Osteocyte (in vitro differentiated cells): ENCODE data around the gene CYB5D1. TPM values are rescaled to one million over a fixed set of nuclear protein-coding genes. Genes with fewer than 3 reads are reported as not detected.

Experiments
- DNase-seq: peaks from one replicate; pipeline ENCODE4 v3.0.0; 2021; ENCODE audit warnings: mixed read lengths; ENCODE audit not compliant: unreplicated experiment; ENCODE audit errors: extremely low spot score
- H3K27ac Mint-ChIP-seq: one replicate; pipeline ENCODE4 v1.8.0; 2021; ENCODE audit warnings: mild to moderate bottlenecking, mixed read lengths; ENCODE audit not compliant: unreplicated experiment
- H3K27me3 Mint-ChIP-seq: one replicate; pipeline ENCODE4 v1.8.0; 2021; ENCODE audit warnings: mixed read lengths; ENCODE audit not compliant: unreplicated experiment
- H3K36me3 Mint-ChIP-seq: one replicate; pipeline ENCODE4 v1.8.0; 2021; ENCODE audit warnings: mixed read lengths; ENCODE audit not compliant: unreplicated experiment
- H3K4me1 Mint-ChIP-seq: one replicate; pipeline ENCODE4 v1.8.0; 2021; ENCODE audit warnings: mixed read lengths; ENCODE audit not compliant: unreplicated experiment
- H3K4me3 Mint-ChIP-seq: one replicate; pipeline ENCODE4 v1.8.0; 2021; ENCODE audit warnings: mild to moderate bottlenecking, moderate library complexity, mixed read lengths; ENCODE audit not compliant: unreplicated experiment
- H3K9me3 Mint-ChIP-seq: one replicate; pipeline ENCODE4 v1.8.0; 2021; ENCODE audit warnings: mixed read lengths; ENCODE audit not compliant: unreplicated experiment
- CTCF ChIP-seq: fragments of 200-600 bp; sonication (generic); IDR thresholded peaks from 2 replicates; pipeline ENCODE4 v1.5.0; 2021; ENCODE audit warnings: antibody characterized with exemption, mild to moderate bottlenecking, moderate library complexity
- total RNA-seq: library from RNA; stranded (reverse); gene quantifications from 2 replicates; pipeline ENCODE4 v1.2.1, GENCODE V29; 2021

Gene CYB5D1
- total RNA-seq, 1 donor from 2014 or later: 8.5 TPM

- H3K27me3 Mint-ChIP-seq: no peaks in the 10 kb centered on the region
- DNase-seq: no peak
- H3K9me3 Mint-ChIP-seq: no peaks in the 10 kb centered on the region
- no peaks in the 10 kb centered on the region for H3K4me1 Mint-ChIP-seq
- peaks cover 63% of the 10 kb centered on the region for H3K36me3 Mint-ChIP-seq
- no peak overlapping the region for H3K4me3 Mint-ChIP-seq
- TF ChIP-seq CTCF: no peak
- H3K27ac Mint-ChIP-seq: no peak overlapping the region
Observed at GRCh38 chr17:7909089-7909488, 51.3 kb downstream of the CYB5D1 start.

- Mint-ChIP-seq H3K4me1 (peaks cover 8% of the 10 kb centered on the region), H3K27me3 (no peaks in the 10 kb centered on the region), H3K9me3 (no peaks in the 10 kb centered on the region), H3K36me3 (peaks cover 53% of the 10 kb centered on the region), H3K4me3 (no peak overlapping the region), H3K27ac (no peak overlapping the region)
- no peak for TF ChIP-seq CTCF
- no peak for DNase-seq
Observed at GRCh38 chr17:7910281-7910680, 52.5 kb downstream of the CYB5D1 start.

- H3K4me3 Mint-ChIP-seq: no peak overlapping the region
- H3K27ac Mint-ChIP-seq: no peak overlapping the region
- H3K4me1 Mint-ChIP-seq: peaks cover 13% of the 10 kb centered on the region
Observed at GRCh38 chr17:7910711-7911110, 52.9 kb downstream of the CYB5D1 start.

GRCh38 chr17:7911116-7911515, 53.3 kb downstream of the CYB5D1 start:
- Mint-ChIP-seq H3K9me3 (no peaks in the 10 kb centered on the region), H3K4me1 (peaks cover 13% of the 10 kb centered on the region), H3K36me3 (peaks cover 44% of the 10 kb centered on the region), H3K27ac (no peak overlapping the region), H3K27me3 (no peaks in the 10 kb centered on the region), H3K4me3 (no peak overlapping the region)
- no peak for TF ChIP-seq CTCF
- DNase-seq: no peak

More at GRCh38 chr17:7910711-7911110, 52.9 kb downstream of the CYB5D1 start:
- TF ChIP-seq CTCF: no peak
- DNase-seq: no peak
- Mint-ChIP-seq H3K36me3 (peaks cover 48% of the 10 kb centered on the region), H3K27me3 (no peaks in the 10 kb centered on the region), H3K9me3 (no peaks in the 10 kb centered on the region)

Other genes starting within 250 kb of the CYB5D1 start
- 48.7 and 50.7 TPM in 2 replicates for gene FXR2, start 243.1 kb upstream of the CYB5D1 start, total RNA-seq
- gene SAT2, start 230.2 kb upstream of the CYB5D1 start, total RNA-seq: 134 and 135 TPM in 2 replicates
- 0.97 and 1.4 TPM in 2 replicates for gene SHBG, start 227.9 kb upstream of the CYB5D1 start, total RNA-seq
- 2.4 and 3.0 TPM in 2 replicates for gene ATP1B2, start 207.1 kb upstream of the CYB5D1 start, total RNA-seq
- gene TP53, start 170.5 kb upstream of the CYB5D1 start, total RNA-seq: 98.7 and 99.5 TPM in 2 replicates
- 11.8 and 13.4 TPM in 2 replicates for gene WRAP53, start 169.5 kb upstream of the CYB5D1 start, total RNA-seq
- 12.3 and 12.7 TPM in 2 replicates for gene EFNB3, start 152.8 kb upstream of the CYB5D1 start, total RNA-seq
- 0.03 and 0.05 TPM in 2 replicates for gene DNAH2, start 140.3 kb upstream of the CYB5D1 start, total RNA-seq
- gene KDM6B, start 23.8 kb upstream of the CYB5D1 start, total RNA-seq: 52.9 and 53.7 TPM in 2 replicates
- gene TMEM88, start 2.9 kb upstream of the CYB5D1 start, total RNA-seq: 3.4 TPM in 2 replicates
- 65.8 and 66.2 TPM in 2 replicates for gene NAA38, start 444 bp upstream of the CYB5D1 start, total RNA-seq
- 196 and 206 TPM in 2 replicates for gene CHD3, start 30.8 kb downstream of the CYB5D1 start, total RNA-seq
- gene RNF227, start 58.3 kb downstream of the CYB5D1 start, total RNA-seq: 2.3 and 3.0 TPM in 2 replicates
- gene KCNAB3, start 71.9 kb downstream of the CYB5D1 start, total RNA-seq: 2.6 and 3.7 TPM in 2 replicates
- 122 and 127 TPM in 2 replicates for gene TRAPPC1, start 73.9 kb downstream of the CYB5D1 start, total RNA-seq
- gene CNTROB, start 74.2 kb downstream of the CYB5D1 start, total RNA-seq: 30.2 and 30.9 TPM in 2 replicates
- gene GUCY2D, start 144.6 kb downstream of the CYB5D1 start, total RNA-seq: not detected in 2 replicates
- gene ALOX15B, start 181.1 kb downstream of the CYB5D1 start, total RNA-seq: not detected in 2 replicates
- not detected in 2 replicates for gene ALOX12B, start 229.7 kb downstream of the CYB5D1 start, total RNA-seq